Measurements from ENCODE around the gene RENBP.
A peak's percentile ranks its signal among the peaks of the same experiment; 100 is the strongest.

Gene RENBP

DNA sequence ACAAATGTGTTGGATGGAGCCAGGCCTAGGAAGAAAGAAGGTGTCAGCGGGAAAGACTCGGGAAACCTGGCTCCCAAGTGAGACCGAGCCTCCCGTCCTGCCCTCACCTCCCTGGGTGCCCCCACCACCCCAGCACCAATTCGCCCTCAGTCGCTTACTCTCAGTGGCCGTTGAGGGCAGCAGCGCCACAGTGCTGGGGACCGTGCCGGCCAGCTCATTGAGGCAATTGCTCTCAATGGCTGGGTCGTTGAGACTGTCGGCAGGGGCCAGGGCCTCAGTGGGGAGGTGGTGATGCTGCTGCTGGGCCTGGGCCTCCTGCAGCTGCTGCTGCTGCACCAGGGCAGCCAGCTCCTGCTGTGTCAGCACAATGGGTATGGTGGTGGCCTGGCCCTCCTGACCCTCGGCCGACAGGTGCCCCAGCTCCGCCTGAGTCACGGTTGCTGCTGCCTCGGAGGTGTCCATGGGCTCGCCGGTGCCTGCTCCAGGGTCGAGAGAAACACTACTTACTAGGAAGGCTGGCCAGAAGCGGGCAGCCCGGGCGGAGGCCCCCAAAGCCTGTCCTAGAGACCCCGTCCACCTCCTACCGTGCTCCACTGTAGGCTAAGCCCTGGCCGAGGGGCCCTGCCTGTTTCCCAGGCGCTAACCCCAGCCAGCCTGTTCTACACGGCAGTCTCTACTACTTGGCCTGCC is 7.4 kb upstream of the RENBP start:
- H3K4me3 ChIP-seq (replicated peaks; ENCODE audit: low read depth, low read length), result no peak overlapping the region
- no peak for DNase-seq (ENCODE audit: extremely low read depth, insufficient read length)
- no peaks in the 10 kb centered on the region for H3K27me3 ChIP-seq (replicated peaks; ENCODE audit: control insufficient read depth, insufficient read depth, low read length)
- H3K36me3 ChIP-seq (ENCODE audit: control insufficient read depth, insufficient read depth, low read length), result peaks cover 40% of the 10 kb centered on the region
- TF ChIP-seq, protein P1, sequence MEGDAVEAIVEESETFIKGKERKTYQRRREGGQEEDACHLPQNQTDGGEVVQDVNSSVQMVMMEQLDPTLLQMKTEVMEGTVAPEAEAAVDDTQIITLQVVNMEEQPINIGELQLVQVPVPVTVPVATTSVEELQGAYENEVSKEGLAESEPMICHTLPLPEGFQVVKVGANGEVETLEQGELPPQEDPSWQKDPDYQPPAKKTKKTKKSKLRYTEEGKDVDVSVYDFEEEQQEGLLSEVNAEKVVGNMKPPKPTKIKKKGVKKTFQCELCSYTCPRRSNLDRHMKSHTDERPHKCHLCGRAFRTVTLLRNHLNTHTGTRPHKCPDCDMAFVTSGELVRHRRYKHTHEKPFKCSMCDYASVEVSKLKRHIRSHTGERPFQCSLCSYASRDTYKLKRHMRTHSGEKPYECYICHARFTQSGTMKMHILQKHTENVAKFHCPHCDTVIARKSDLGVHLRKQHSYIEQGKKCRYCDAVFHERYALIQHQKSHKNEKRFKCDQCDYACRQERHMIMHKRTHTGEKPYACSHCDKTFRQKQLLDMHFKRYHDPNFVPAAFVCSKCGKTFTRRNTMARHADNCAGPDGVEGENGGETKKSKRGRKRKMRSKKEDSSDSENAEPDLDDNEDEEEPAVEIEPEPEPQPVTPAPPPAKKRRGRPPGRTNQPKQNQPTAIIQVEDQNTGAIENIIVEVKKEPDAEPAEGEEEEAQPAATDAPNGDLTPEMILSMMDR (IDR thresholded peaks at IDR 0.05; ENCODE audit: insufficient read depth, low read length, poor library complexity, severe bottlenecking), result no peak

DNA sequence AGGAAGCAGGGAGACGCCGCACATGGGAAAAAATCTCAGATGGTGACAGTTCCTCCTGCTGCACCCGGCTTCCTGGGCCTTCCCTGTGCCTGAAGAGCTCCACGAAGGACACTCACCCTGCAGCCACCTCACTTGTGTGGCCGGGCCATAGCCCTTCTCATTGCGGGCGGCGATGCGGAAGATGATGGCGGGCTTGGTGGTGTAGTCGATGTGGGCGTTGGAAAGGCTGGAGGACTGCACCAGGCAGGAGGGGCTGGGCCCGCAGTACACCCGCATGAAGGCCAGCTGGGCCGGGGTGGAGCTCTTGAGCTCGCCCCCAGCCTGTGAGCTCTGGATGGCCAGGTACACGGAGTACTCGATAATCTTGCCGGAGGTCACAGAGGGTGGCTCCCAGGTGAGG is 5.7 kb upstream of the RENBP start:
- H3K36me3 ChIP-seq (ENCODE audit: control insufficient read depth, insufficient read depth, low read length), result peaks cover 29% of the 10 kb centered on the region

DNA sequence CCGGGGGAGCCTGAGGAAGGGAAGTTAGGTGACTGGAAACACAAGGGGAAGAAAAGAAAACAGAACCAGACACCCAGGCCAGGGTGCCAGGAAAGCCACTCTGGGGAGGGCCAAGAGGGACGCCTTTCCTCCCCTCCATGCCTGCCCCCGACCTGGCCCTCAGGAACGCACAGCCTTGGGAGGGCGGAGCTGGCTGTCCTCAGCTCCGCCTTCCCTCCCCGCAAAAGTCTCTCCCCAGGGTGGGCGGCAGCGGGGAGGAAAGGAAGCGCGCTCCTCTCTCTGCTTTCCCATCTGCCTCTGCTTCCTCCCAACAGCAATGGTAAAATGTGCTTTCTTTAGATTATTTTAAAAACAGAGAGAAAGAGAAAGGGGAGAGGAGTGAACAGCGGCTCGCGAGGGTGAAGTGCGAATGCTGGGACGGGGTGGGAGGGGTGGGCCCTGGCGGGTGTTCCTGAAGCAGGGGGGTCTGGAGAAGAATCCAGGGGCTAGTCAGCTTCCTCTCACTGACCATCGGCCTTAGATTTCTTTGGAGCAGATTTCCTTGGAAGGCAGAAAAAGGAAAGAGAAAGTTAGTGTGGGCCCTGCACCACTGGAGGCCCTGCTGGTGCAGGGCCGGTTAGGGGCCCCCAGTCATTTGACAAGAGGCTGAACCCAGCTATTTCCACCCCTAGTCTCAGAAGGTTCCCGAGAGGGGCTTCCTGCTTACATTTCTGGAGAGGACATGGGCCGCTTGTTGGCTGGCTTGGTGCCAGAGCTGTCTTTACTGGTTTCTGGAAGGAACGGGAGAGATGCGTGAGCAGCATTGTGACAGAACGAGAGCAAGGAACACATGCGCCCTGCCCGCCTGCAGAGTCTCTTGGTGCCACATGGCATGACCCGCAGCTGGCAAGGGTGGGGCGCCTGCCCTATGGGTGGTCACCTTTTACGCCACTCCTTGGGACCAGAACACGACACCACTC is 4.7 kb upstream of the RENBP start:
- H3K36me3 ChIP-seq (ENCODE audit: control insufficient read depth, insufficient read depth, low read length), result peaks cover 26% of the 10 kb centered on the region
- no peaks in the 10 kb centered on the region for H3K27me3 ChIP-seq (replicated peaks; ENCODE audit: control insufficient read depth, insufficient read depth, low read length)
- TF ChIP-seq, protein P1 (IDR thresholded peaks at IDR 0.05; ENCODE audit: insufficient read depth, low read length, poor library complexity, severe bottlenecking), result no peak
- no peak for DNase-seq (ENCODE audit: extremely low read depth, insufficient read length)
- no peak overlapping the region for H3K4me3 ChIP-seq (replicated peaks; ENCODE audit: low read depth, low read length)

More for the DNA sequence above, 5.7 kb upstream of the RENBP start:
- no peaks in the 10 kb centered on the region for H3K27me3 ChIP-seq (replicated peaks; ENCODE audit: control insufficient read depth, insufficient read depth, low read length)
- no peak overlapping the region for H3K4me3 ChIP-seq (replicated peaks; ENCODE audit: low read depth, low read length)
- TF ChIP-seq, protein P1 (IDR thresholded peaks at IDR 0.05; ENCODE audit: insufficient read depth, low read length, poor library complexity, severe bottlenecking), result no peak
- no peak for DNase-seq (ENCODE audit: extremely low read depth, insufficient read length)

GRCh38 chrX:153948002-153948466 is 3.6 kb upstream of the RENBP start:
- no peaks in the 10 kb centered on the region for H3K27me3 ChIP-seq (replicated peaks; ENCODE audit: control insufficient read depth, insufficient read depth, low read length)
- TF ChIP-seq, protein P1 (IDR thresholded peaks at IDR 0.05; ENCODE audit: insufficient read depth, low read length, poor library complexity, severe bottlenecking), result no peak
- no peak overlapping the region for H3K4me3 ChIP-seq (replicated peaks; ENCODE audit: low read depth, low read length)
- DNase-seq (ENCODE audit: extremely low read depth, insufficient read length), result no peak
- H3K36me3 ChIP-seq (ENCODE audit: control insufficient read depth, insufficient read depth, low read length), result peaks cover 23% of the 10 kb centered on the region

- TF ChIP-seq, protein P1 (IDR thresholded peaks at IDR 0.05; ENCODE audit: insufficient read depth, low read length, poor library complexity, severe bottlenecking), result peak; percentile 94
- peak; percentile 72 for DNase-seq (ENCODE audit: extremely low read depth, insufficient read length)
- peaks cover 19% of the 10 kb centered on the region for H3K36me3 ChIP-seq (ENCODE audit: control insufficient read depth, insufficient read depth, low read length)
- H3K27me3 ChIP-seq (replicated peaks; ENCODE audit: control insufficient read depth, insufficient read depth, low read length), result no peaks in the 10 kb centered on the region
- no peak overlapping the region for H3K4me3 ChIP-seq (replicated peaks; ENCODE audit: low read depth, low read length)
Measured at GRCh38 chrX:153947009-153947769, 2.7 kb upstream of the RENBP start.
